HG03039 (cell line): ENCODE results near the gene LSM3.

ENCODE experiments used
- ATAC-seq: cut with Tn5 transposase; IDR thresholded peaks from one replicate; pipeline ENCODE4 v1.9.1; 2021; ENCODE audit warnings: mild to moderate bottlenecking, moderate library complexity; ENCODE audit not compliant: unreplicated experiment

Gene LSM3

DNA sequence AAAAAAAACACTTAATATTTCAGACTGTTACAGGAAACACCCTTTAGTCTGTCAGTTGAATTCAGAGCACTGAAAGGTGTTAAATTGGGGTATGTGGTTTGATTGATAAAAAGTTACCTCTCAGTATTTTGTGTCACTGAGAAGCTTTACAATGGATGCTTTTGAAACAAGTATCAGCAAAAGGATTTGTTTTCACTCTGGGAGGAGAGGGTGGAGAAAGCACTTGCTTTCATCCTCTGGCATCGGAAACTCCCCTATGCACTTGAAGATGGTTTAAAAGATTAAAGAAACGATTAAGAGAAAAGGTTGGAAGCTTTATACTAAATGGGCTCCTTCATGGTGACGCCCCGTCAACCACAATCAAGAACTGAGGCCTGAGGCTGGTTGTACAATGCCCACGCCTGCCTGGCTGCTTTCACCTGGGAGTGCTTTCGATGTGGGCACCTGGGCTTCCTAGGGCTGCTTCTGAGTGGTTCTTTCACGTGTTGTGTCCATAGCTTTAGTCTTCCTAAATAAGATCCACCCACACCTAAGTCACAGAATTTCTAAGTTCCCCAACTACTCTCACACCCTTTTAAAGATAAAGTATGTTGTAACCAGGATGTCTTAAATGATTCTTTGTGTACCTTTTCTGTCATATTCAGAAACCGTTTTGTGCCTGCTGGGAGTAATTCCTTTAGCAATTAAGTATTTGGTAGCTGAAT, 35.9 kb upstream of the LSM3 start:
- ATAC-seq: no peak

DNA sequence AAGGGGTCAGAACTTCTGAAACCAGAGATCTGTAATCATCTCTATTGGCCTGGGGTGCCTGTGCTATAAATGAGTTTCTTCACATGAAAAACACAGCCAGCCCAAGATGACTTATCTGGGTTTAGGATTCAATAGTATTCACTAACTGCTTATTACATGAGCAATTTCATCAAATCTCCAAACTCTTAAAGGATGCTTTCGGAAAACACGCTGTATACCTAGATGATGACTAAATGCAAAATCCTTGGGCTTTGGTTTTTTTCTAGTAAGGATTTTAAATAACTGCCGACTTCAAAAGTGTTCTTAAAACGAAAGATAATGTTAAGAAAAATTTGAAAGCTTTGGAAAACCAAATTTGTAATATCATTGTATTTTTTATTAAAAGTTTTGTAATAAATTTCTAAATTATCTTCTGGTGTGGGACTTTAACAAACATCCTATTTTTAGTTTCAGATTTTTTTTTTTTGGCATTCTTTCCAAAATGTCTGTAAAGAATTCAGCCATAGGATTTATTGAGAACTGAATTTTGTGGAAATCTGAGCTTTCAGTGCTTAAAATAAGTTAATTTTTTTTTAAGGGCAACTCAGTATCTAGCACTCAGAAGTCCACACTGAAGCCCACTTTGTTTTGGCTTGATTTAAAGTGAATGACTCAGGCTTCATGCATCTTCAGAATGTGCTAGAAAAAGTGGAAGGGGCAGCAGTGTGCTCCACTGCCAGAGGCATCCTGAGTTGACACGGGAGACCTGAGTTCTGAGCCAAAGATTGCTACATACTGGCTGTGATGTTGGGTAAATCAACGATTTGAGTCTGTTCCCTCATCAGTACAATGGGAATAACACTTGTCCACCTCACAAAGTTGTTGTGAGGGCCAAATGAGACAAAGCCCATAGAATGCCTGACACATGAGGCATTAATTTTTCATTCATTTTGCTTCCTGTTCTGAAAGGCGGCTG, 35.1 kb upstream of the LSM3 start:
- no peak for ATAC-seq

DNA sequence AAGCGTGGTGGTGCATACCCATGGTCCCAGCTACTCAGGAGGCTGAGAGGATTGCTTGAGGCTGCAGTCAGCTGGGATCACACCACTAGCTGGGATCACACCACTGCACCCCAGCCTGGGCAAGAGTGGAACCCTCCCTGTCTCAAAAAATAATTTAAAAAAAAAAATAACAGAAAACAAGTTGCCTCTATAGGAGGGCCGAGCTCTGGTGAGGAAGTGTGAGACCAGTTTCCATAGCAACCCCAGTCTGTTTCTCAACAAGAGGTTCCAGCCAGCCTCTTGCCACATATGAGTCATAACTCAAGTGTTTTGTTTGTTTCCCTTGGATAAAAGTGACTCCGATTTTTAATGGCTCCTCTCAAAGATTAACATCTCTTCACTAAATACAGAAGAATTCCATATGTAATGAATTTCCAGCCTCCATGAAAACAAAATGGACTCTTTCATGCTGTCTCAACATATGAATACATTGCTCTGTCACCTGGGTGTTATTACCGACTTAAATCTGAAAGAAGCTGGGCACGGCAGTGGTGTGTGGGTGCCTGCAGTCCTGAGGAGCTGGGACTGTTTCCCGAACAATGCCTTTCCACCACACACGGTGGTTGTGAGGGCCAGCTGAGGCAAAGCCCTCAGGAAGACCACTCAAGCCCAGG, 34.1 kb upstream of the LSM3 start:
- peak; percentile 92 for ATAC-seq

DNA sequence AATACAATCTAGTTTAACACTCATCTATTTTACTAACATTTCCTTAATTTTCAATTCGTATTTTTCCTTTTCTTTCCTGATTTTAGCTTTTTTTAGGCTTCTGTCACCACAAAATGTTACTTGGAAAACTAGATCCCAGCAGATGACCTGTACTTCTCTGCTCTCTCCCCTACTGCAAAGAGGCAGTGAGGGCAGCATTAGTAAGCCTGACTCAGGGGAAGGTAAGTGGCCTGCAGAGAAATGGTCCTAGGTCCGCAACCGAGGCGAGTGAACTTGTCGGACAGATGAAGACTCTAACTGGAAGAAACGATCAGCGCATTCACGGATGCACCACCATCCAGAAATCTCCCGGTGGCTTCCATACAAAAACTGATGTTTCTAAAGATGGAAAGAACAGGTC, 33.4 kb upstream of the LSM3 start:
- no peak for ATAC-seq

DNA sequence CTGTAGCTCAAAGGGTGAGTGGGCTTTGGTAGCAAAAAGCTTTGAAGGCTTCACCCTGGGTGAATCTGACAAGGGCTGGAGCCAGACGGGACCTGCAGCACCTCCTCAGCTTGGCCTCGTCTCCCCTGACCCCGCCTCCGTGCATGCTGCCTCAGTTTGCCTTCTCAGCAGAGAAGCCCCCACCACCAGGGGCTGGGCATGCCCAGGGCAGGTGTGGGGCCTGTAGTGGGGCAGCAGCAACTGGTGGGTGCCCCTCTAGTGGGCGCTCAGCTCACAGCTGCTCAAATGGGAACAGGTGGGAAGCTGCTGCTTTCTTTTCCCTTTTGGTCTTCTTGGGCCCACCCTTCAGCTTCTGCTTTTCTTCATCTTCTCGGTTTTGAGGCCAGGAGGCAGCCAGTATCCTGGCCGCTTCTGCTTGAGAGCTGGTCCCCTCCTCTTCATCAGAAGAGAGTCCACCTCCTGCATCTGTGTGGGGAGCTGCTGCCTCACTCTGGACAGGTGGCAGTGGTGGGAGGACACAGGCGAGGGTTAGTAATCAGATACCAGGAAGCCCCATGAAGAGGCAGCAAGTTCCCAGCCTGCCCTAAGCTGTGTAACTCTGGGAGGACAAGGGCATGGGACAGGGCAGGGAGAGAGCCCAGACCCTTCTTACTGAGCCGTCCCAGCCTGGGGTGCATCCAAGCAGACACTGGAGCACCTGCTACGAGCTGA, 32.8 kb upstream of the LSM3 start:
- no peak for ATAC-seq

DNA sequence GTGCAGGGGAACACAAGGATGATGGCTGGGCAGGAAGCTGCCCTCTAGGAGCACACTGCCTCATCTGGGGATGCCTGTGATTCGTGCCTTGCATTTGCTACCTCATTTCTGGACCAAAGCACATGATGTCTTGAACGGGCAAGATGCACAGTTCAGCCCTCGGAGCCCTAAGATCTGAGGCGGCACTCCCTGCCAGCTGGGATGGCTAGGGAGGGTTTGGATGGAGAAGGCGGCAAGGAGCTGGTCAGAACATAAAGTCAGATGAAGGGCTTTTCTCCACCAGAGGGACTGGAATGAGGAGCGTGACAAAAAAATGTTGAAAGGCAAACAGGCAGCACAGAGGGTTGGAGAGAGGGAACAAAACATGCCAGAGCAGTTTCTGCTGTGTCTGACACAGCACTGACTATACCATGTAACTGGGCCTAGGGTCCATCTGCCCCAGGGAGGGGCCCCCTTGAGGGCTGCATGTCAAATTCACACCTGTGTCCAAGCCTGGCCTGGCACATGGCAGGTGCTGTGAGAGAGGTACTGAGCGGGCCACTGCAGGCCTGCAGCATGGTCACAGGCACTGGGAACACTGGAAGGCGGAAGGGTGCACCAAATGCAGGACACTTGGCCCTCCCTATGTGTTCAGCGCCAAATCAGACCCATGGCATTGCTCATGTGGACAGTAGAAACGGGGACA, 32.1 kb upstream of the LSM3 start:
- no peak for ATAC-seq

DNA sequence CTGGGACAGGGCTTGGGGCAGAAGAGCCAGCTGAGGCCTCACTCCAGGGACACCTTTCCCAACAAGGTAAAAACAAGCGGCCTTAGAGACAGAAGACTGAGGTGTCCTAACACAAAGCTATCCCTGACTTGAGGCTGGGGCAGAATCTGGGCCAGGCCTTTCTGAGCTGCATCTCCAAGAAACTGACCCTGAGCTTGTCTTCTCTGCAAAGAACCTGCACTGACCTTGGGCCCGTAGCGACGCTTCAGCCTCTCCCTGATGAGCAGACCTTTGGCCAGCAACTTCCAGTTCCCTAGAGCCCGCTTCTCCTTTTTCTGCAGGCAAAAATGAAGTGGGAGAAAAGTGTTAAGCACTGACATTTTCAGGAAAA, 31.6 kb upstream of the LSM3 start:
- no peak for ATAC-seq

DNA sequence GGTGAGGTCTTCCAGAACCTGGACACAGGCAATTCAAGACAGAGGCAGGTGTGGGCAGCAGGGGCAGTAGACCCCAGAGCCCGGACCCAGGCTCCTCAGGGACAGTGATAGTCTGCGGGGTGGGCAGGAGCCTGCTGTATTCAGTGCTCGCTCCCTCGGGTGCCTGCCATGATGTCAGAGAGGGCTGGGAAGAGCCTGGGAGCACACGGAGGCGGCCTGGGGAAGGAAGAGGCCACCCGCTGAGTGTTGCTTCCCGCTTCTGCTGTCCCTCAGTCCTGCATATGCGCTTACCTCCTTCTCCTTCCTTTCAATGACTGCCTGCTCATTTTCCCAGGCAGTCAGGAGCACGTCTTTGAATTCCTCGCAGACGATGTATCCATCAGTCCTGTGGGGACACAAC, 31.0 kb upstream of the LSM3 start:
- ATAC-seq: no peak

DNA sequence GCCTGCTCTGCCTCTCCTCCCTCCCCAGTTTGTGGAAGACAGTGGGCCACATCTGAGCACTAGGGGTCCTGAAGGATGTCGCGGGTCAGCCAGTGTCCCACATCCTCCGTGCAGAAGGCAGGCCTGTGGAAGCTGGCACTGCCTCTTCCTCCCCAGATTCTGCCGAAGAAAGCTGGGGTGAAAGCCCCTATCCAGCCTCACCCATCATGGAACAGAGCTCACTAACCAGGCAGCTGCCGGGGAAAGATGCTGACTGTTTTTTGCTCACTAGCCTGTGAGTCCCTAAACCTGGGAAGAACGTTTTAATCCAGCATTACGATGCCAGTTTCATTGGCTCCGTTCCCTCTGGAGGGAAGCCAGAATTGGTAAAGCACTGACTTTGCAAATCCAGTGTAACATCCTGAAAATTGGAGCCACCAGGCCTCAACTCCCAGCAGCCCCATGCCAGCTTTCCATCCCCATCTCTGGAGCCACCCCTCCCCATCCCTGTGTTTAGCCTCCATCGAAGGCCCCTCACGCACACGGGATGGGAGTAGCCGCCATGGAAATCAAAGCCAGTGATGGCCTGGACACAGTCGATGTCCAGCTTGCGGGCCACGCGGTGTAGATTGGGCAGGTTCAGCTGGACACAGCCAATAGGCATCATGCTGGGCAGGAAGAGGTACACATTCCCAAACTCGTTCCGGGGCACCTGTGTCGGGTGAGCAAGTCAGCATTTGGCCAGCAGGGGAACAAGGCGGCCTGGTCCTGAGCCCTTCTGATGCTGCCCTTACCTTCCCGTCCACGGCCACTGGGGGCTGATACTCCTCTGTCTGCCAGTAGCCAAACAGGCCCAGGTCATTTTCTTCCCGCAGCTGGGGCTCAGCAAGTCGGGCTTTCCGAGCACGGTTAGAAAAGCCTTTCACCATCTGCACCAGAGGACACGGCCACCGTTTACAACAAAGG, 30.3 kb upstream of the LSM3 start:
- ATAC-seq: no peak

DNA sequence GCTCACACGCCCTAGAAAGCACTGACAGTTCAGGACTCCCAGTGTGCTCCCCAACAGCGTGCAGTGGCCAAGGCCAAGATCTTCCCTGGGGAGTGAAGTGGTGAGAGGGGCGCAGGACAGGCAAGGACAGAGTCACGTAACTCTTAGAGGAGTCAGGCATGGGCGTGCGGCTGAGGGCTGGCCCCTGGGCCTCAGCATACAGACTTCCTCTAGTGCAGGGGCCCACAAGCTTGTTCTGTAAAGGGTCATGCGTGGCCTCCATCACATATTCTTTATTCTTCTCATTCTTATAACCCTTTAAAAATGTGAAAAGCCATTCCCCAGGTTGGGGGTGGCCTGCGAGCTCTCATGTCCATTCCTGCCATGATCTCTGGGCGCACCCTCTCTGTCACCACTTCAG, 28.5 kb upstream of the LSM3 start:
- no peak for ATAC-seq

DNA sequence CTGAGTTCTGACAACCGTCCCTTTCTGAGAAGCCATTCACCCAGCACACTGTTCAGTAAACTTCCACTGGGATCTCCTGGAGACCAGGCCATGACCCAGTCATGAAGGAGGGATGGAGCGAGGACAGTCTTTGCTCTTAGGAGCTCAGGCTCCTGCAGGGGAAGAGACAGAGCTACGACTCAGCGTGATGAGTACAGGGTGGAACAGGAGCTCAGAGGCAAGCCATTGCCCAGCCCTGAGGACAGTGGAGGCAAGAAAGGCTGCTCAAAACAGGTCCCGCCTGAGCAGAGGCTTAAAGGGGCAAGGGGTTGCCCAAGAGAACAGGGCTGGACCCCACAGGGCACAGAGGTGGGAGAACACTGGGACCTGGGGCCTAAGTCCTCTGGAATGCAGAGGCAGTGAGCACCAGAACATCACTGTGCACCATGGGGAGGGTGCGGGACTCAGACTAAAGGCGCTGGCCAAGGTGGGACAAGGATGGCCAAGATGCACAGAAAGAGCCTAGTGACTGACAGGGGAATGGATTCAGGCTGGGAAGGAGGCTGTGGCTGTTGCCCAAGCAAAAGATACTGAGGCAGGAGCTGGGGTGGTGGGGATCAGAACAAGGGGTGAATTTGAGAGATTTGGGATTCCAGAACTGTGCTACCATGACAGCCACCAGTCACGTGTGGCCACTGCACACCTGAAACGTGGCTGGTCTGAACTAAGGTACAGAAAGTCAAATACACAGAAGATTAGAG, 28.0 kb upstream of the LSM3 start:
- no peak for ATAC-seq

DNA sequence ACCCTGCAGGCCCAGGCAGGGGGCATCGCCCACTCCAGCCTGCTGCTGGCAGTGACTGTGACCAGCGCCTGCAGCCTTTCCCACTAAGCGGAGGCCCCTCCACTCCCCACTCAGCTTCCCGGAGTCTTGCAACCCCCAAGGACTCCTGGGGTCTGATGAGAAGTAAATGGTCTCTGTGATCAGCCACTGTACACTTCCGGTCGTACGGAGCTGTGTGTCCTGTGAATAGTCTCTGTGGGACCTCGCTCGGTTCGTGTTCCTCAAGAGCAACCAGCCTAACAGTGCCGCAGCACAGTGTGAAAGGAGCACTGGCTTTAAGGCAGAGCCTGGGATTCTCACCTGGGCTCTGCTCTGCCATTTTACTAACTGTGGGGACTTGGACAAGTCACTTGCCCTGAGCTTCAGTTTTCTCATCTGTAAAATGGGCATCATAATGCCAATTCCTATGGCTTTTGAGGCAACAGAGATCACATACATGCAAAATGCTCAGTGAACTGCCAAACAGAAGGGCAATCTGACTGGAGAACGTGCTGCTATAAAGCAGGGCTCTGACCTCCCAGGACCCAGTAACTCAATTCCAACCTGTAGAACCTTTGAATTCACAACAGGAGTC, 27.0 kb upstream of the LSM3 start:
- ATAC-seq: no peak

DNA sequence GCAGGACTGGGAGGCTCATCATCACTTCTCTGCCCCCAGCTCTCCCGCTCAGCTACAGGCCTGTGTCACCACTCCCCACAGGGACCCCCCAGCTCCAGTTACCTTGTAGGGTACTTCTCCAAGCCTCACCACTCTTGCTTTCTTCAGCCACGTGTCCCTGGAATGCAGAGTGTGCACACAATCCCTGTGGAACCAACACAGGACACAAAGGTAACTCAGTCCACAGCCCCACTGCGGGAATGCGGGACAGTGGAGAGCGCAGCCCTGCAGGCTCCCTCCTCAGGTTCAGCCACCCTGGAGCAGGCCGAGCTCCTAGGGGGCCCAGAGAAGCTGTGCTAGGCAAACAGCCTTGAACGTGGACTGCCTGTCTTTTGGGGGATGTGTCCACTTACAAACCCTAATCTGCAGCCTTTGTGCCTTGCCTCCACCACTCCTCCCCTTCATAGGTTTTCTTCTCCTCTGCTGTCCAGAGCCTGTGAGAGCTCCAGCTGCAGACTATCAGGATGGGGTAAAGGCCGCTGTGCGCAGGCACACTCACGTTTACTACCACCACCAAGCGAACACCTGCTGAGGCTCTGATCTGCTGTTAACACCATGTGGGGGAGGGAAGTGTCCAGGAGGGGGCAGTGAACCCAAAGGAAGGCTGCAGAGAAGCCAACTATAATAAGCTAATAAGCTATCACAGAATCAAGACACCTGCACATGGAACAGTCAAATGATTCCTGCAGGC, 26.2 kb upstream of the LSM3 start:
- no peak for ATAC-seq

DNA sequence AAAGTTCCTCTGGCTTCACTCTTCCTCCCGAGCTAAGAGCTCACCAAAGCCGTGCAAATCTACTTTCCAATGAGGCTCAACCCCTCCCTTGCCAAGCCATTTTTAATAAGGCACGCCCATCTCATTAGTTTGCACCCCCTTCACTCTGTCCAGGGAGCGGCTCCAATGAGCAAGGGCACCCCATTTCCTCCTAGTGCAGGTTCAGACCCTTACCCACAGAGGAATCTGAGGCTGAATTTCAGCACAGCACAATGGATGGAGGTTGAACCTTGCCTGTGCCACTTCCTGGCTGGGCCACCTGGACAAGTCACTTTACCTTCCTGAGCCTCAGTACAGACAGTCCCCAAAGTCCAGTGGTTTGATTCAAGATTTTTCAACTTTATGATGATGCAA, 25.7 kb upstream of the LSM3 start:
- ATAC-seq: no peak

DNA sequence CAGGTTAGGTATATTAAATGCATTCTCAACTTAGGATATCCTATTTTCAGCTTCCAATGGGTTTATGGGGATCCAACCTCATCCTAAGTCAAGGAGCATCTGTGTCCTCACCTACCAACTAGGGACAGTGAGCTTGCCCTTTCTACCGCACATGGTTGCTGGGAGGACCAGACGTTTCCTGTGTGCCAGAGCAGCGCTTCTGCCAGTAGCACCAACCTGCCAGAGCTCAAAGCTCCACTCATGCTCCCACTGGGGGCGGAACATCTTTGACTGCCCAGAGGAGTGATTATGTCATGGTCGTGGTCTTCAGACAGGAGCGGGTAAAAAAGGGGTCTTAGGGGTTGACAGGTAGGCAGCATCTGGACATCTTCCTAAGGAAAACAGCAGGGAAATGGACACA, 25.0 kb upstream of the LSM3 start:
- no peak for ATAC-seq

DNA sequence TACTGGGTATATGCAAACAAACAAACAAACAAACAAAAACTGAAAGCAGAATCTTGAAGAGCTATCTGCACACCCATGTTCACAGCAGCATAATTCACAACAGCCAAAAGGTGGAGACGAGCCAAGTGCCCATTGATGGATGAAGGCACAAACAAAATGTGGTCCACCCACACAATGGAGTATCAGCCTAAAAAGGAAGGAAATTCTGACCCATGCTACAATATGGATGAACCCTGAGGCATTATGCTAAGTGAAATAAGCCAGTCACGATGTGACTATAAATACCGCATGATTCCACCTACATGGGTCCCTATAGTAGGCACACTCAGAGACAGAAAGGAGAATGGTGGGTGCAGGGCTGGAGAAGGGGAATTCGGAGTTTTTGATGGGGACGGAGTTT, 24.3 kb upstream of the LSM3 start:
- ATAC-seq: no peak

DNA sequence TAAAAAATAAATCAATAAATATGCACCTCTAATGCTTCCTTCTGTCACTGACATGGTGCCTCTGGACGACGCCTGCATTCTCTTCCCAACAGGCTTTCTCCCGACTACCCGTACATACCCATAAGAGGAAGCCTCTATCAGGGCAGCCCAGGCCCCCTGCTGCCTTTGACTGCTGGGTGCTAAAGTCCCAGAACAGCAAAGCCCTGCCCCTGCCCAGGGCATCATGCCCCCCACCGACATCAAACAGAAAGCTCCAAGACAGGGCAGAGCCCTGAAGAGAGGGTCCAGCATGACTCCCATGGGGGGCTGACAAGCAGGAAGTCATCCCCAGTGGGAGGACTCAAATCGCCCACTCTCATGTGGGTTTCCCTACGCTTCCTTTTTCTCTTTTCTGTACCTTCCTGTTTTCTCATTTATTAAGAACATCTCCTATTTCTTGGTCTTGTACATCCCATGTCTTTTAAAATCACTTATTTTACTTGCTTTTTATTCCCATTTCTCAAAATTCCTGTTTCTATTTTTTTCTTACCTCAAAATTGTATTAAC, 23.6 kb upstream of the LSM3 start:
- no peak for ATAC-seq

DNA sequence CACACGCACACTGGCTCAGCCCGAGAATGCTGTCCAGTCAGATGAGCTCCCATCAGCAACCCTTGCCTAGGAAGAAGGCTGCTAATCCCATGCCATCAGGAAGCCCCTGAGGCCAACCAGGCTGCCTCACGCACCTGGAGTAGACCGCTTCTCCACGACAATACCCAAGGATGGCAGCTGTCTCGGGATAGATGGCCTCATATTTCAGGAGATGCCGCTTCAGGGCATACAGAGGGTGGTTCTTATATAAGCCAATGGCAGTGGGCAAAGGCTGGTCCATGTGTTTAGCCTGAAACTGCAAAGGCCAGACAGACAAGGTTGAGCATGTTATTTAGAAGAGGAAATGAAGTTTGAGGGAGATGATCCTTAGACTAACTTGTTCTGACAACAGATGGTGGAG, 22.4 kb upstream of the LSM3 start:
- ATAC-seq: no peak
